Keratinocyte (primary cell): ENCODE results near the gene NELL2. TPM values are rescaled to one million over a fixed set of nuclear protein-coding genes. Genes with fewer than 3 reads are reported as not detected.

Experiments used
- DNase-seq: peaks from one replicate; pipeline ENCODE4 v3.0.0-alpha.2; 2011; ENCODE audit warnings: low read depth, missing footprints, low spot score
- FAIRE-seq: peaks from 2 replicates; lab custom pipeline; 2011; peaks lifted over from hg19 to GRCh38; lab: Jason Lieb, UNC
- H2AFZ ChIP-seq: 2 replicates; pipeline ENCODE4 v1.6.0; 2012; ENCODE audit warnings: low read length, control low read depth, inconsistent platforms; ENCODE audit not compliant: control insufficient read depth
- H3K27ac ChIP-seq: 2 replicates; pipeline ENCODE4 v1.5.1; 2011; ENCODE audit warnings: low read length; ENCODE audit not compliant: control insufficient read depth, insufficient read depth
- H3K27me3 ChIP-seq: 3 replicates; pipeline ENCODE4 v1.6.0; 2011; ENCODE audit warnings: low read length; ENCODE audit not compliant: control insufficient read depth, insufficient read depth; ENCODE audit errors: extremely low read depth
- H3K36me3 ChIP-seq, 2 experiments: 2 replicates in 1 of 2; 3 replicates in 1 of 2; pipeline ENCODE4 v1.5.1; 2011; ENCODE audit warnings: low read length in 2 of 2, mild to moderate bottlenecking in 1 of 2; ENCODE audit not compliant: control insufficient read depth in 2 of 2, insufficient read depth in 2 of 2; ENCODE audit errors: extremely low read depth in 1 of 2
- H3K4me1 ChIP-seq: 3 replicates; pipeline ENCODE4 v1.5.1; 2011; ENCODE audit warnings: low read length; ENCODE audit not compliant: control insufficient read depth, insufficient read depth; ENCODE audit errors: extremely low read depth
- H3K4me2 ChIP-seq: 3 replicates; pipeline ENCODE4 v1.6.0; 2011; ENCODE audit warnings: low read depth, low read length; ENCODE audit not compliant: control insufficient read depth, insufficient read depth; ENCODE audit errors: extremely low read depth
- H3K4me3 ChIP-seq, 3 experiments: fragments of 200-600 bp in 1 of 3; sonication (generic) in 1 of 3; 2 replicates in 2 of 3; 3 replicates in 1 of 3; pipeline ENCODE4 v1.5.1; 2011 to 2016; ENCODE audit warnings: low read length in 3 of 3, mild to moderate bottlenecking in 3 of 3, control low read depth in 2 of 3, inconsistent platforms in 1 of 3, low read depth in 1 of 3, mixed read lengths in 1 of 3, mixed run types in 1 of 3, moderate library complexity in 1 of 3; ENCODE audit not compliant: control insufficient read depth in 2 of 3, insufficient read depth in 2 of 3; ENCODE audit errors: extremely low read depth in 1 of 3
- H3K79me2 ChIP-seq: 2 replicates; pipeline ENCODE4 v1.6.0; 2012; ENCODE audit warnings: low read length; ENCODE audit not compliant: control insufficient read depth, insufficient read depth
- H3K9ac ChIP-seq: 3 replicates; pipeline ENCODE4 v1.6.0; 2011; ENCODE audit warnings: low read length; ENCODE audit not compliant: control insufficient read depth, insufficient read depth; ENCODE audit errors: extremely low read depth
- H3K9me1 ChIP-seq: 3 replicates; pipeline ENCODE4 v1.6.0; 2011; ENCODE audit warnings: low read length; ENCODE audit not compliant: control insufficient read depth, insufficient read depth; ENCODE audit errors: extremely low read depth
- H3K9me3 ChIP-seq: 2 replicates; pipeline ENCODE4 v1.5.1; 2012; ENCODE audit warnings: low read depth, low read length; ENCODE audit not compliant: control insufficient read depth
- H4K20me1 ChIP-seq: 3 replicates; pipeline ENCODE4 v1.6.0; 2011; ENCODE audit warnings: low read length; ENCODE audit not compliant: control insufficient read depth, insufficient read depth; ENCODE audit errors: extremely low read depth
- EZH2 ChIP-seq: IDR thresholded peaks from one replicate; pipeline ENCODE4 v1.6.1; 2012; ENCODE audit warnings: inconsistent platforms, mild to moderate bottlenecking, low read length, moderate library complexity
- dilution Hi-C: fragments of 300-500 bp; cut with MboI; formaldehyde crosslinking; loops from one replicate; pipeline ENCODE4 v1.7.0; 2020; ENCODE audit warnings: low sequenced_read_pairs; ENCODE audit not compliant: extremely low pct_ligation_motif_present
- polyA plus RNA-seq, 5 experiments: library from polyadenylated mRNA; depleted of rRNA in 3 of 5; stranded (reverse) in 3 of 5; stranded (forward) in 1 of 5; unstranded in 1 of 5; fragments of >200 nt; gene quantifications; 1 replicate in 1 of 5; 2 replicates in 3 of 5; 3 replicates in 1 of 5; pipeline versions ENCODE4 v1.2.1 to v1.2.3, GENCODE V29; 2011 to 2012; ENCODE audit warnings: missing spikeins in 2 of 5, low read depth in 1 of 5, low replicate concordance in 1 of 5
- TF ChIP-seq, protein P1 (sequence below), 3 experiments: IDR thresholded peaks in 1 of 3; conservative IDR thresholded peaks in 1 of 3; optimal IDR thresholded peaks in 1 of 3; 2 replicates in 2 of 3; 3 replicates in 1 of 3; pipeline versions ENCODE3 to v1.5.1; 2011; ENCODE audit warnings: low read length in 3 of 3, mild to moderate bottlenecking in 3 of 3, moderate library complexity in 2 of 3, control low read depth in 1 of 3, inconsistent platforms in 1 of 3; ENCODE audit not compliant: insufficient read depth in 2 of 3; ENCODE audit errors: extremely low read depth in 1 of 3

Gene NELL2
- polyA plus RNA-seq, 1 donor (not counting 4 experiments of a cell fraction or from before 2014, with no cell fraction given), result 0.58 TPM

DNA sequence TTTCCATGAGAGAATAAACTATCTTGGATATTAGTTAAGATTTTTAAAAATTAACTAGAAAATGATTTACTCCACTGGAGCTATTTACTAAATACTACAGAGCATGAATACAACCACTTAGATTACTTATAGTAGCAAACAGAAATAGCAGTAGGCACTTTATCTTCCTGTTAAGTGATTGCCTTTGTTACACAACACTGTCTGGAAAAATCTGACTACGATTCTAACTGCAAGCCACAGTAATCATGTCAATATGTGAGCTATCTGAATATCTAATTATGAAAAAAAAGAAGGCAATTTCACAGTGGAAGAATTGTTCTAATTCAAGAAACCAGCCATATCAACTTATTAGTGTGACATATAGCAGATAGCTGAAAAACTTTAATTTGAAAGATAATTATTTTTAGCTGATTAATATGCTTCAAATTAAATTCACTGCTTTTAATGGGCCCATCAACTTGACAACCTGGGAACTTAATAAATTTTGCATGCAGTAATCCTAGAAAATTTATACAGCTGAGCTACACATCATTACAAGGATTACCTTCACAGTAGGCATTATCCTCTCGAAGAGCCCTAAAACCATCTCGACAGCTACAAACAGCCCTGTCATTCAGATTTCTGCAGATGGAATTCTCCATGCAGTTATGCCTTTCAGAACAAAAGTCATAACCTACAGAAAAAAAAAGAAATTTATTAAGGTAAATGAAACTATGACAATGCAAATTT, 172.8 kb downstream of the NELL2 start:
- Histone ChIP-seq H3K4me3 (no peak overlapping the region), H3K27ac (no peak overlapping the region), H2AFZ (no peak overlapping the region), H3K4me2 (no peak overlapping the region), H3K9ac (no peak overlapping the region), H3K9me3 (no peaks in the 10 kb centered on the region), H3K4me1 (no peaks in the 10 kb centered on the region), H3K36me3 (no peaks in the 10 kb centered on the region), H3K27me3 (no peaks in the 10 kb centered on the region), H4K20me1 (no peaks in the 10 kb centered on the region), H3K79me2 (no peaks in the 10 kb centered on the region), H3K9me1 (no peaks in the 10 kb centered on the region)
- dilution Hi-C loops, result no loop called here
- FAIRE-seq (no peak), DNase-seq (no peak)
- no peak for TF ChIP-seq EZH2

DNA sequence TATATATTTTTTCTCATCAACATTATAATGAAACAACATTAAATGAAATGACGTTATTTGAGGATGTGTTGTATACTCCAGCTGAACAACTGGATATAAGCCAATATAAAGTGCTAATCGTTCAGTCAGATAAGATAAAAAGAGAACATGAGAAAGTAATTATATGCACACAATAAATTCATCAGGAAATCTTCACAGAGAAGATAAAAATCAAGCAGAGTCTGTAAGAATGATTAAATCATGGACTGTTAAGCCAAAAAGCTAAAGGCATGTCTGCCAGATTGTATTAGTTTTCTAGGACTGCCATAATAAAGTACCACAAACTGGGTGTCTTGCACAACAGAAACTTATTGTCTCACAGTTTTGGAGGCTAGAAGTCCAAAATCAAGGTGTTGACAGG, 178.6 kb downstream of the NELL2 start:
- no peak for TF ChIP-seq EZH2
- TF ChIP-seq, protein P1, sequence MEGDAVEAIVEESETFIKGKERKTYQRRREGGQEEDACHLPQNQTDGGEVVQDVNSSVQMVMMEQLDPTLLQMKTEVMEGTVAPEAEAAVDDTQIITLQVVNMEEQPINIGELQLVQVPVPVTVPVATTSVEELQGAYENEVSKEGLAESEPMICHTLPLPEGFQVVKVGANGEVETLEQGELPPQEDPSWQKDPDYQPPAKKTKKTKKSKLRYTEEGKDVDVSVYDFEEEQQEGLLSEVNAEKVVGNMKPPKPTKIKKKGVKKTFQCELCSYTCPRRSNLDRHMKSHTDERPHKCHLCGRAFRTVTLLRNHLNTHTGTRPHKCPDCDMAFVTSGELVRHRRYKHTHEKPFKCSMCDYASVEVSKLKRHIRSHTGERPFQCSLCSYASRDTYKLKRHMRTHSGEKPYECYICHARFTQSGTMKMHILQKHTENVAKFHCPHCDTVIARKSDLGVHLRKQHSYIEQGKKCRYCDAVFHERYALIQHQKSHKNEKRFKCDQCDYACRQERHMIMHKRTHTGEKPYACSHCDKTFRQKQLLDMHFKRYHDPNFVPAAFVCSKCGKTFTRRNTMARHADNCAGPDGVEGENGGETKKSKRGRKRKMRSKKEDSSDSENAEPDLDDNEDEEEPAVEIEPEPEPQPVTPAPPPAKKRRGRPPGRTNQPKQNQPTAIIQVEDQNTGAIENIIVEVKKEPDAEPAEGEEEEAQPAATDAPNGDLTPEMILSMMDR (optimal IDR thresholded peaks at IDR 0.05 in 1 of 3, IDR thresholded peaks at IDR 0.05 in 1 of 3, conservative IDR thresholded peaks at IDR 0.05 in 1 of 3; ENCODE audit: extremely low read depth in 1 of 3, insufficient read depth in 2 of 3, low read length in 3 of 3), result no peak
- Histone ChIP-seq H3K9ac (no peak overlapping the region), H3K27ac (no peak overlapping the region), H3K9me3 (no peaks in the 10 kb centered on the region), H3K27me3 (no peaks in the 10 kb centered on the region), H3K4me2 (no peak overlapping the region), H3K9me1 (no peaks in the 10 kb centered on the region), H3K36me3 (no peaks in the 10 kb centered on the region), H3K4me3 (no peak overlapping the region), H2AFZ (no peak overlapping the region), H3K79me2 (no peaks in the 10 kb centered on the region), H4K20me1 (no peaks in the 10 kb centered on the region), H3K4me1 (no peaks in the 10 kb centered on the region)
- dilution Hi-C loops, result no loop called here
- FAIRE-seq (no peak), DNase-seq (no peak)

DNA sequence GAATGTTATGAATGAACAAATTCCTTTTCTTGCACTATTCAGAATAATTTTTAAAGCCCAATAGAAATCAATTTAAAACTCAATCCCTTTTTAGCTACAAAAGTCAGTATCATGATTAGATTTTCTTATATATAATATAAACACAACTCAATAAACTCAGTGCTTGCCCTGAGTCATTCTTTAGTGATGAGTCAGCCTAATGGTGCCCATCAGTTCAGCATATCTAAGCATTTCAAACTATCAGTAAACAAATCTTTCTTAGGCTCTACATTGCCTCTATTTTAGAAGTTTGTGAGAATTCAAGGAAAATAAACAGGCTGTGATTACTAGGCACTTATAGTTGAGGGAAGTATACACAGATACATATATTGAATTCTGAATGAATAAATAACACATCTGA, 179.6 kb downstream of the NELL2 start:
- Histone ChIP-seq H3K4me3 (no peak overlapping the region), H3K9me1 (no peaks in the 10 kb centered on the region), H3K4me2 (no peak overlapping the region), H3K4me1 (no peaks in the 10 kb centered on the region), H3K27ac (no peak overlapping the region), H3K36me3 (no peaks in the 10 kb centered on the region), H3K9me3 (no peaks in the 10 kb centered on the region), H3K27me3 (no peaks in the 10 kb centered on the region), H4K20me1 (no peaks in the 10 kb centered on the region), H3K79me2 (no peaks in the 10 kb centered on the region), H2AFZ (no peak overlapping the region), H3K9ac (no peak overlapping the region)
- DNase-seq (no peak), FAIRE-seq (no peak)
- dilution Hi-C loops, result no loop called here
- TF ChIP-seq EZH2, result no peak
- TF ChIP-seq, protein P1 (optimal IDR thresholded peaks at IDR 0.05 in 1 of 3, IDR thresholded peaks at IDR 0.05 in 1 of 3, conservative IDR thresholded peaks at IDR 0.05 in 1 of 3; ENCODE audit: extremely low read depth in 1 of 3, insufficient read depth in 2 of 3, low read length in 3 of 3), result no peak
